ENCODE measurements around the gene DEPDC5.
"Not testable (repeated sequence)": the region's sequence is repeated elsewhere in the genome, so short reads cannot be mapped to it uniquely, and the experiment has no call there.

DEPDC5 gene

GRCh38 chr22:31753634-31754501 lies at the start of gene DEPDC5:
Gene DEPDC5 (plus strand): TSS chr22:31754019. CDS start chr22:31754922, 903 bp downstream.
- H3K4me3 ChIP-seq (ENCODE audit: low read depth, low read length) = peak within 1 kb of the TSS; percentile 80
- no peak for TF ChIP-seq CTCF (IDR thresholded peaks at IDR 0.05; ENCODE audit: low read depth, low read length)

- H3K4me3 ChIP-seq (ENCODE audit: low read depth, low read length) = no peak overlapping the region
- TF ChIP-seq CTCF (IDR thresholded peaks at IDR 0.05; ENCODE audit: low read depth, low read length) = no peak
These were observed 46.3 kb upstream of the DEPDC5 start for GRCh38 chr22:31707519-31707918.

- H3K4me3 ChIP-seq (ENCODE audit: low read depth, low read length) = not testable (repeated sequence)
These were observed 42.6 kb upstream of the DEPDC5 start for GRCh38 chr22:31711226-31711625.

- no peak for TF ChIP-seq CTCF (IDR thresholded peaks at IDR 0.05; ENCODE audit: low read depth, low read length)
- H3K4me3 ChIP-seq (ENCODE audit: low read depth, low read length) = no peak overlapping the region
These were observed 38.6 kb upstream of the DEPDC5 start for GRCh38 chr22:31715147-31715778.

- no peak for TF ChIP-seq CTCF (IDR thresholded peaks at IDR 0.05; ENCODE audit: low read depth, low read length)
- H3K4me3 ChIP-seq (ENCODE audit: low read depth, low read length) = no peak overlapping the region
These were observed 33.9 kb upstream of the DEPDC5 start for GRCh38 chr22:31719850-31720471.

- TF ChIP-seq CTCF (IDR thresholded peaks at IDR 0.05; ENCODE audit: low read depth, low read length) = no peak
- no peak overlapping the region for H3K4me3 ChIP-seq (ENCODE audit: low read depth, low read length)
These were observed 30.1 kb upstream of the DEPDC5 start for GRCh38 chr22:31723723-31724122.

- no peak for TF ChIP-seq CTCF (IDR thresholded peaks at IDR 0.05; ENCODE audit: low read depth, low read length)
- H3K4me3 ChIP-seq (ENCODE audit: low read depth, low read length) = no peak overlapping the region
These were observed 27.1 kb upstream of the DEPDC5 start for GRCh38 chr22:31726692-31727091.
